ENCODE data around the gene GSTM3. TPM values are rescaled to one million over a fixed set of nuclear protein-coding genes. Genes with fewer than 3 reads are reported as not detected.
"Not testable (repeated sequence)": the region's sequence is repeated elsewhere in the genome, so short reads cannot be mapped to it uniquely, and the experiment has no call there.

Gene GSTM3
- total RNA-seq, 1 donor from 2014 or later: 11.2 TPM

DNA sequence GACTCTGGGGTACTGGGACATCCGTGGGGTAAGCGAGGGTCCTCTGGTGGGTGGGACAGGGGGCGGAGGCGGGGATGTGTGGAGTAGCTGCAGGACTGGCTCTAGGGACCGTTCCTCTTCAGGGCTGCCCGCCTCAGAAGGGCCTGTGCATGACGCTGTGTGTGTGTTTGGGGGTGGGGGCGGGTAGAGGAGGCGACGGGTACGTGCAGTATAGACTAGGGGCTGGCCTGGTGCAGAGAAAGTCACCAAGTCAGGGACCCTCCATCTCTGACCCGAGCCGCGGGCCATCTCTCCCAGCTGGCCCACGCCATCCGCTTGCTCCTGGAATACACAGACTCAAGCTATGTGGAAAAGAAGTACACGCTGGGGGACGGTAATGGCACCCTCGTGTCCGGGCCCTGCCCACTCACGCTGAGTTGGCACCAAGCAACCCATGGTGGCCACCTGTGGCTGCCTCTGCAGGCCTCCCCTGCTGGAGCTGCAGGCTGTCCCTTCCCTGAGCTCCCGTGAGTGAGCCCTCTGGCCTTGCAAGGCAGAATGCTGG is 28.4 kb downstream of the GSTM3 start:
- Mint-ChIP-seq H3K4me3 (ENCODE audit: low read depth) (no peak overlapping the region), H3K27me3 (ENCODE audit: low read depth) (peaks cover 5% of the 10 kb centered on the region), H3K4me1 (ENCODE audit: low read depth) (no peaks in the 10 kb centered on the region), H3K36me3 (ENCODE audit: low read depth) (peaks cover 6% of the 10 kb centered on the region), H3K9me3 (peaks cover 14% of the 10 kb centered on the region), H3K27ac (no peak overlapping the region)
- intact Hi-C loops (cut with micrococcal nuclease): no loop called here
- no peak for DNase-seq (ENCODE audit: low spot score)

DNA sequence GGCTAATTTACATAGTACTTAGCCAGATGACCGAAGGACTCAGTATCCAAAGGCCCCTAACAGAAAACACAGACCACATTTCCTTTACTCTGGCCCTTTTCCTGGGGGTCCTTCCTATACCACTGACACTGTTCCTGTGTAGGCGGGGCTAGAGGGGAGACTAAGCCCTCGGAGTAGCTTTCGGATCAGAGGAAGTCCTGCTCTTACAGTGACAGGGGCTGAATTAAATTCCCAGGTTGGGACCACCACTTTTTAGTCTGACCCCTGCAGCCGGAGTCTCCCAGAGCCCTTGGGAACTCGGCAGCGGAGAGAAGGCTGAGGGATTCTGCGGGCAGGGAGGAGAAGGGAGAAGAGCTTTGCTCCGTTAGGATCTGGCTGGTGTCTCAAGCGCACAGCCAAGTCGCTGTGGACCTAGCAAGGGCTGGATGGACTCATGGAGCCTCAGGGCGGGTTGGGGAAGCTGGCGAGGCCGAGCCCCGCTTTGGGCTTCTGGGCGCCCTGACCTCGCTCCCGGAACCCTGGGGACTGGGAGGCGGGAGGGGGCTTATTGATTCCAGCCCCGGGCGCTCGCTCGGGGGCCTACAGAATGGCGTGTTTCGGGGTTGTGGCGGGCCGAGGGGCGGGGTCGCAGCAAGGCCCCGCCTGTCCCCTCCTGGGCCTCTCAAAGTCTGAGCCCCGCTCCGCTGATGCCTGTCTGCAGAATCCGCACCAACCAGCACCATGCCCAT is 29.1 kb downstream of the GSTM3 start, which contains the start of gene GSTM5:
Gene GSTM5 (plus strand): TSS at position 659 of the 728 bp plus-strand sequence. CDS start 62 bp downstream, at position 721.
- DNase-seq (ENCODE audit: low spot score); H3K27me3 Mint-ChIP-seq (ENCODE audit: low read depth); H3K4me1 Mint-ChIP-seq (ENCODE audit: low read depth); H3K36me3 Mint-ChIP-seq (ENCODE audit: low read depth); intact Hi-C loops (cut with micrococcal nuclease): not testable (repeated sequence)
- peak within 1 kb of the TSS; percentile 91 for H3K27ac Mint-ChIP-seq
- H3K4me3 Mint-ChIP-seq (ENCODE audit: low read depth): peak within 1 kb of the TSS; percentile 78
- H3K9me3 Mint-ChIP-seq: peaks cover 14% of the 10 kb centered on the region

DNA sequence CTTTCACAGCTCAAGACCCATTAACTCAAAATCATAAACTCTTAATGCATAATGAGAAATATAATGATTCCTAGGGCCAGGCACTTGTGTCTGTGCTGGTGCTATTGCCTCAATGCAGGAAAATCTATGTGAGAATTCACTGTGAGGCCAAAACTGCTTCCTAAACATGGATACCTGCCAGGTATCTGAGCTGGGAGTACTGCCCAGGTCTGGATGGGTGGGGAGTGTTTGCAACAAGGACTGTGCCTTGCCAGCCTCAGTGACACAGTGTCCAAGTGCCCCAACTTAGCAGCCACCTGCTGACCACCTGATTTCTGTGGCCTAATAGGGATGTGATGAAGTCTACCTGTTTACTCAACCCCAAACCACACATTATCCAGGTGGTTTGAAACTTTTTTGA is 31.0 kb downstream of the GSTM3 start:
- peaks cover 14% of the 10 kb centered on the region for H3K9me3 Mint-ChIP-seq
- H3K4me3 Mint-ChIP-seq (ENCODE audit: low read depth); H3K36me3 Mint-ChIP-seq (ENCODE audit: low read depth); DNase-seq (ENCODE audit: low spot score); H3K4me1 Mint-ChIP-seq (ENCODE audit: low read depth); H3K27me3 Mint-ChIP-seq (ENCODE audit: low read depth); H3K27ac Mint-ChIP-seq; intact Hi-C loops (cut with micrococcal nuclease): not testable (repeated sequence)

DNA sequence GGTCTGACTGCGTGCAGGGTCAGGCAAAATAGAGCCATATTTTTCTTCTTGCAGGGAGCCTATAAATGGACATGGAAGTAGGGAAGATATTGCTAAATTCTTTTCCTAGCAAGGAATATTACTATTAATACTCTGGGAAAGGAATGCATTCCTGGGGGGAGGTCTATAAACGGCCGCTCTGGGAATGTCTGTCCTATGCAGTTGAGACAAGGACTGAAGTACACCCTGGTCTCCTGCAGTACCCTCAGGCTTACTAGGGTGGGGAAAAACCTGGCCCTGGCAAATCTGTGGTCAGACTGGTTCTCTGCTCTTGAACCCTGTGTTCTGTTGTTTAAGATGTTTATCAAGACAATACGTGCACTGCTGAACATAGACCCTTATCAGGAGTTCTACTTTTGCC is 31.9 kb downstream of the GSTM3 start:
- H3K27me3 Mint-ChIP-seq (ENCODE audit: low read depth); DNase-seq (ENCODE audit: low spot score); H3K36me3 Mint-ChIP-seq (ENCODE audit: low read depth); H3K4me1 Mint-ChIP-seq (ENCODE audit: low read depth); H3K4me3 Mint-ChIP-seq (ENCODE audit: low read depth); intact Hi-C loops (cut with micrococcal nuclease); H3K27ac Mint-ChIP-seq: not testable (repeated sequence)
- peaks cover 14% of the 10 kb centered on the region for H3K9me3 Mint-ChIP-seq

DNA sequence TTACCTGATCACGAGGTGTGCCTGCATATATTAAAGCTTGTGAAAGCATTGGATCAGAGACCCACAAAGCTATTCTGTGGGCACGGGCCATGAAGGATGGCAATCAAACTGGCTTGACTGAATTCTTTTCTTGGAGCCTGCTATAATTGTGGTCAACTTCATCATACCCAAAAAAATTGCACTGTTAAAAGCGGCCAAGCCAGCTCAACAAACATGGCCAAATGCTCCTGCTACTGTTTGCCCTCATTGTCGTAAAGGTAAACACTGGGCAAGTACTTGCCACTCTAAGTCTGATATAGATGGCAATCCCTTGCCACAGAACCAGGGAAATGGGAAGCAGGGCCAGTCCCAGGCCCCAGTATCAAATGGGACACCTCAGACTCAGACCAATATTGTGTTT is 35.4 kb downstream of the GSTM3 start:
- no peaks in the 10 kb centered on the region for H3K27me3 Mint-ChIP-seq (ENCODE audit: low read depth)
- H3K9me3 Mint-ChIP-seq: peaks cover 20% of the 10 kb centered on the region
- DNase-seq (ENCODE audit: low spot score): no peak
- peaks cover 6% of the 10 kb centered on the region for H3K36me3 Mint-ChIP-seq (ENCODE audit: low read depth)
- no peaks in the 10 kb centered on the region for H3K4me1 Mint-ChIP-seq (ENCODE audit: low read depth)
- no peak overlapping the region for H3K27ac Mint-ChIP-seq
- intact Hi-C loops (cut with micrococcal nuclease): no loop called here
- no peak overlapping the region for H3K4me3 Mint-ChIP-seq (ENCODE audit: low read depth)

DNA sequence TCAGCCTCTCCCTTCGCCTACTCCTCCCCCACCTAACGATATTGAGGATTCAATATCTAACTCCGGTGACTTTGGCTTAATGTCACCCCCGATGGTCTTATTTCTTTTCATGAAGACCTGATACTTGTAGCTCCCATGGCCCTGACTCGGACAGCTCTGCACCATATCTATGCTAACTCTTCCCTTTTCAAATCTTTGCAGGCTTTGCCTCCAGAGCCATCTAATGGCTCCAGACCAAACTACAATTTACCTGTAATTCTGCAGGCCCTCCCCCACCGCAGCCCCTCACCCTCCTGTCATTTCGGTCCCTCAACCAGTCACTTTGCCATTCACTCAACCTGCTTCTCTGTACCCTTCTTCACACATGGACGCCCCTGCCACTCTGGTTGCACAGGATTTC is 36.7 kb downstream of the GSTM3 start:
- Mint-ChIP-seq H3K36me3 (ENCODE audit: low read depth) (peaks cover 6% of the 10 kb centered on the region), H3K9me3 (peaks cover 15% of the 10 kb centered on the region), H3K4me1 (ENCODE audit: low read depth) (no peaks in the 10 kb centered on the region), H3K27me3 (ENCODE audit: low read depth) (no peaks in the 10 kb centered on the region), H3K4me3 (ENCODE audit: low read depth) (no peak overlapping the region), H3K27ac (no peak overlapping the region)
- intact Hi-C loops (cut with micrococcal nuclease): no loop called here
- DNase-seq (ENCODE audit: low spot score): no peak

DNA sequence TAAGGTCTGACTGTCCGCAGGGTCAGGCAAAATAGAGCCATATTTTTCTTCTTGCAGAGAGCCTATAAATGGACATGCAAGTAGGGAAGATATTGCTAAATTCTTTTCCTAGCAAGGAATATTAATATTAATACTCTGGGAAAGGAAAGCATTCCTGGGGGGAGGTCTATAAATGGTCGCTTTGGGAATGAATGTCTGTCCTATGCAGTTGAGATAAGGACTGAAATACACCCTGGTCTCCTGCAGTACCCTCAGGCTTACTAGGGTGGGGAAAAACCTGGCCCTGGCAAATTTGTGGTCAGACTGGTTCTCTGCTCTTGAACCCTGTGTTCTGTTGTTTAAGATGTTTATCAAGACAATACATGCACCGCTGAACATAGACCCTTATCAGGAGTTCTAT is 37.9 kb downstream of the GSTM3 start:
- DNase-seq (ENCODE audit: low spot score); H3K27me3 Mint-ChIP-seq (ENCODE audit: low read depth); H3K4me3 Mint-ChIP-seq (ENCODE audit: low read depth); intact Hi-C loops (cut with micrococcal nuclease); H3K4me1 Mint-ChIP-seq (ENCODE audit: low read depth); H3K9me3 Mint-ChIP-seq; H3K27ac Mint-ChIP-seq; H3K36me3 Mint-ChIP-seq (ENCODE audit: low read depth): not testable (repeated sequence)

DNA sequence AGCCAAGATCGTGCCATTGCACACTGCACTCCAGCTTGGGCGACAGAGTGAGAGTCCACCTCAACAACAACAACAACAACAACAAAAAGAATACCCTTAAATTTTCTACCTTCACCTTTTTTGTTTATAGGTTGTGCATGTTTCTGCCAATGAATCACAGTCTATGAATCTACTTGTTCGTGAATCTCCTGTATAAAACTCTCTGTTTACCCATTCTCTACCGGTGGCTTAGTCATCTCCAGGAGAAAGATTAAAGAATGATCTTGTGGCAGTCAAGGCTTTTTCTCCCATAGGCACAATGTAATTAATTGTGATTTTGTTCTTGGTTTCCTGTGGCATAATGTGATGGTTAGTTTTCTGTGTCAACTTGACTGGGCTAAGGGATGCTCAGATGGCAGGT is 43.0 kb downstream of the GSTM3 start:
- H3K36me3 Mint-ChIP-seq (ENCODE audit: low read depth); DNase-seq (ENCODE audit: low spot score); H3K4me3 Mint-ChIP-seq (ENCODE audit: low read depth); intact Hi-C loops (cut with micrococcal nuclease); H3K4me1 Mint-ChIP-seq (ENCODE audit: low read depth); H3K9me3 Mint-ChIP-seq; H3K27me3 Mint-ChIP-seq (ENCODE audit: low read depth); H3K27ac Mint-ChIP-seq: not testable (repeated sequence)

DNA sequence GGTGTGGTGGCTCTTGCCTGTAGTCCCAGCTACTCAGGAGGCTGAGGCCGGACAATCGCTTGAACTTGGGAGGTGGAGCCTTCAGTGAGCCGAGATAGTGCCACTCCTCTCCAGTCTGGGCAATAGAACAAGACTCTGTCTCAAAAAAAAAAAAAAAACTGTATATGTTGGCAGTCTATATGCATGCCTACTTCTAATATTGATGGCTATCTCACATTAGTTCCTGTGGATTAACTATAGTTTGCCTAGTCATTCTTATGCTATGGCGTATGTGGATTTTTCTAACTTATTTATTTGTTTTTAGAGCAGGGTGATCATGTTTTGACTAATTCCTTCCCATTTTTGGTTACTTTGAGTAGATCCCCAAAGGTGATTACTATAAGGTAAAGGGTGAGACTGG is 43.8 kb downstream of the GSTM3 start:
- no peak for DNase-seq (ENCODE audit: low spot score)
- no peaks in the 10 kb centered on the region for H3K9me3 Mint-ChIP-seq
- no peak overlapping the region for H3K27ac Mint-ChIP-seq
- peaks cover 7% of the 10 kb centered on the region for H3K36me3 Mint-ChIP-seq (ENCODE audit: low read depth)
- no peaks in the 10 kb centered on the region for H3K4me1 Mint-ChIP-seq (ENCODE audit: low read depth)
- H3K4me3 Mint-ChIP-seq (ENCODE audit: low read depth): no peak overlapping the region
- intact Hi-C loops (cut with micrococcal nuclease): no loop called here
- H3K27me3 Mint-ChIP-seq (ENCODE audit: low read depth): no peaks in the 10 kb centered on the region

DNA sequence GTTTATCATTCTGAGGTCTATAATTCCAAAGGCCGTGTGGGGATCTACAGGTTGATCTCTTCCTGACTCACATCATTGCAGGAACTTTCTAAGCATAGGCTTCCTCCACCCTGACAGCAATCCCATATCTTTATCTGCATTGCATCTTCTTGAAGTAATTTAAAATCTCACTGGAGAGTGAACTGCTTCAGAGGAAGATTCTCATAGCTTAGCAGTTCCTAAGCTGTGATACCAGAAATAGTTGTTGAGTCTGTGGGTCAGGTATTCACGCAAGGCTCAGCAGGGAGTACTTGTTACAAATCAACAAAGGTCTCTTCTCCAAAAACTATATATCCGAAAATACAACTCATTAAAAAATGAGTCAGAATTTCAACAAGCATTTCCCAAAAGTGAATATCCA is 45.7 kb downstream of the GSTM3 start:
- H3K36me3 Mint-ChIP-seq (ENCODE audit: low read depth): peaks cover 18% of the 10 kb centered on the region
- H3K4me3 Mint-ChIP-seq (ENCODE audit: low read depth); H3K4me1 Mint-ChIP-seq (ENCODE audit: low read depth); H3K27ac Mint-ChIP-seq; H3K9me3 Mint-ChIP-seq; H3K27me3 Mint-ChIP-seq (ENCODE audit: low read depth); intact Hi-C loops (cut with micrococcal nuclease); DNase-seq (ENCODE audit: low spot score): not testable (repeated sequence)

DNA sequence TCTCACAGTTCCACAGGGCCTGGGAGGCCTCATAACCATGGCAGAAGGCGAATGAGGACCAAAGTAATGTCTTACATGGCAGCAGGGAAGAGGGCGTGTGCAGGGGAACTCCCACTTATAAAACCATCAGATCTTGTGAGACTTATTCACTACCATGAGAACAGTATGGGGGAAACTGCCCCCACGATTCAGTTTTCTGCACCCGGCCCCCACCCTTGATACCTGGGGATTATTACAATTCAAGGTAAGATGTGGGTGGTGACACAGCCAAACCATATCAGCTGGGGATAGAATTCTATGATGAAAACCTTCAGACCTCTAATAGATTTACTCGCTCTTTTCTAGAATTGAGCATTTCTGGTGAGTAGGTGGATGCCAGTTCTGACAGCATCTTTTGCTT is 46.4 kb downstream of the GSTM3 start:
- H3K9me3 Mint-ChIP-seq; H3K4me3 Mint-ChIP-seq (ENCODE audit: low read depth); H3K4me1 Mint-ChIP-seq (ENCODE audit: low read depth); intact Hi-C loops (cut with micrococcal nuclease); H3K27ac Mint-ChIP-seq; H3K27me3 Mint-ChIP-seq (ENCODE audit: low read depth); DNase-seq (ENCODE audit: low spot score): not testable (repeated sequence)
- H3K36me3 Mint-ChIP-seq (ENCODE audit: low read depth): peaks cover 25% of the 10 kb centered on the region

DNA sequence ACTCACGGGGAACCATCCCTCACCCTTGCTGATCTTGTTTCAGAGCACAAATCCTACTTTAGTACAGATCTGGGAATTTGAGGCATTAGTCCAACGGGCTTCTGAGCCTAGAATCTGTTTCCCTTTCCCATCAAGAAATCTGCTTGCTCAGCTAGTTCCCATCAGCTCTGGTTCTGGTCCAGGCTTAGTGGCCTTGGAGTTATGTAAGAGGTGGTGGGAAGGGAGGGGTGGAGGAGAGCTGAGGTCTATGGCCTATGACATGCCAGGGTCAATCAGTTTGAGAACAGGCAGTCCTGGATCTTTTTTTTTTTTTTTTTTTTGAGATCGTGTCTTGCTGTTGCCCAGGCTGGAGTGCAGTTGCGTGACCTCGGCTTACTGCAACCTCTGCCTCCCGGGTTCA is 49.1 kb downstream of the GSTM3 start:
- Mint-ChIP-seq H3K4me1 (ENCODE audit: low read depth) (peaks cover 11% of the 10 kb centered on the region), H3K4me3 (ENCODE audit: low read depth) (no peak overlapping the region), H3K9me3 (no peaks in the 10 kb centered on the region), H3K27me3 (ENCODE audit: low read depth) (no peaks in the 10 kb centered on the region), H3K27ac (no peak overlapping the region), H3K36me3 (ENCODE audit: low read depth) (peaks cover 29% of the 10 kb centered on the region)
- no peak for DNase-seq (ENCODE audit: low spot score)
- intact Hi-C loops (cut with micrococcal nuclease): no loop called here

DNA sequence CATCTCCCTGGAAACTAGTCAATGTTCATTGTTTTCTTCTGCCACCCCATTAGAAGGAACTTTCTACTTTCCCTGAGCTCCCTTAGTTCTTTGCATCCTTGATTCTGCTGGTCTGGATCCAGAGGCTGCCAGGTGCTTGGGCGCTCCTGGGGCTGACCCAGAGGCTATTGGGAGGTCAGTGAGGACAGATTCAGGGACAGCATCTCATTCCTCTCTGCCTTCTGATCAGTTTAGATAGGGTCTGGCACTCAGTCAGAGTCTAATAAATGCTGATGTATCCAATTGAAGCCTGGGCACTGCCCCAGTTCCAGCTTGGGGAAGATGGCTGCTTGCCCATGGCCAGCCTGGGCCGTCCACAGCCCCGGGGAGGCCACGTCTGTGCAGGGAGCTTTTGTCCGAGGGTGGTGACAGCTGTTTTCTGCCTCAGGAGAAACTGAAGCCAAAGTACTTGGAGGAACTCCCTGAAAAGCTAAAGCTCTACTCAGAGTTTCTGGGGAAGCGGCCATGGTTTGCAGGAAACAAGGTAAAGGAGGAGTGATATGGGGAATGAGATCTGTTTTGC is 50.9 kb downstream of the GSTM3 start:
- DNase-seq (ENCODE audit: low spot score): no peak
- Mint-ChIP-seq H3K36me3 (ENCODE audit: low read depth) (peaks cover 32% of the 10 kb centered on the region), H3K9me3 (peaks cover 3% of the 10 kb centered on the region), H3K4me1 (ENCODE audit: low read depth) (peaks cover 11% of the 10 kb centered on the region), H3K27ac (no peak overlapping the region), H3K27me3 (ENCODE audit: low read depth) (no peaks in the 10 kb centered on the region), H3K4me3 (ENCODE audit: low read depth) (peak overlapping the region; percentile 44)
- intact Hi-C loops (cut with micrococcal nuclease): no loop called here
